ENCODE data around the gene SH3D19. TPM values are rescaled to one million over a fixed set of nuclear protein-coding genes. Genes with fewer than 3 reads are reported as not detected.
A peak's percentile ranks its signal among the peaks of the same experiment; 100 is the strongest.

SH3D19 gene
- total RNA-seq, 1 donor from 2014 or later = 25.1 TPM

GRCh38 chr4:151192556-151193235 is 132.7 kb downstream of the SH3D19 start:
- Mint-ChIP-seq H3K9me3 (peaks cover 8% of the 10 kb centered on the region), H3K36me3 (ENCODE audit: low read depth) (peaks cover 29% of the 10 kb centered on the region), H3K4me3 (no peak overlapping the region), H3K27me3 (ENCODE audit: low read depth) (no peaks in the 10 kb centered on the region), H3K4me1 (peaks cover 16% of the 10 kb centered on the region), H3K27ac (ENCODE audit: unreplicated experiment) (no peak overlapping the region)
- TF ChIP-seq CTCF (conservative IDR thresholded peaks at IDR 0.05) = no peak
- DNase-seq (ENCODE audit: low read depth, low spot score) = no peak

GRCh38 chr4:151184523-151185458 is 140.6 kb downstream of the SH3D19 start:
- Mint-ChIP-seq H3K9me3 (peaks cover 3% of the 10 kb centered on the region), H3K4me1 (peaks cover 24% of the 10 kb centered on the region), H3K36me3 (ENCODE audit: low read depth) (peaks cover 11% of the 10 kb centered on the region), H3K27ac (ENCODE audit: unreplicated experiment) (peak overlapping the region; percentile 8), H3K4me3 (no peak overlapping the region), H3K27me3 (ENCODE audit: low read depth) (no peaks in the 10 kb centered on the region)
- TF ChIP-seq CTCF (conservative IDR thresholded peaks at IDR 0.05) = no peak
- no peak for DNase-seq (ENCODE audit: low read depth, low spot score)

GRCh38 chr4:151182455-151182996 is 142.9 kb downstream of the SH3D19 start:
- no peaks in the 10 kb centered on the region for H3K27me3 Mint-ChIP-seq (ENCODE audit: low read depth)
- peak overlapping the region; percentile 9 for H3K27ac Mint-ChIP-seq (ENCODE audit: unreplicated experiment)

DNA sequence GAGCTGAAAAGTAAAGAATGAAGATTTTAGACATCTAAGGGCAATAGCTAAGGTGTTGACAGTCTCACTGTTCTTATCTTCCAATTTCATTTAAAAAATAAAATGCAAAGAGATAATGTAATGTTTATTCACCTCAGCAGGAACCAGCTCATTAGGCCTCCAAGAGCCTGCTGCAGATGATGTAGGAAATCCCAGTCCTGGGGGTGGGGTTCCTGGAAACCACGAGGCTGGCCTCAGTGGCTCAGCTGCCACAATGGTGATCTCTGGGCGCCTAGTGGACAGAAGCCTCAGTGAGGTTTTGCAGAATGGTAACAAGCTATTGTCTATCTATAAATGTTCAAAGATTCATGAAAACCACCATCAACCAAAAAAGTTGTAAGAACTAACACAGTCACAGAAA is 148.7 kb downstream of the SH3D19 start:
- H3K27me3 Mint-ChIP-seq (ENCODE audit: low read depth) = no peaks in the 10 kb centered on the region
- no peak for DNase-seq (ENCODE audit: low read depth, low spot score)
- peaks cover 15% of the 10 kb centered on the region for H3K36me3 Mint-ChIP-seq (ENCODE audit: low read depth)
- TF ChIP-seq CTCF (conservative IDR thresholded peaks at IDR 0.05) = no peak
- H3K27ac Mint-ChIP-seq (ENCODE audit: unreplicated experiment) = no peak overlapping the region
- peaks cover 4% of the 10 kb centered on the region for H3K4me1 Mint-ChIP-seq
- no peaks in the 10 kb centered on the region for H3K9me3 Mint-ChIP-seq
- no peak overlapping the region for H3K4me3 Mint-ChIP-seq

More at GRCh38 chr4:151182455-151182996, 142.9 kb downstream of the SH3D19 start:
- H3K4me3 Mint-ChIP-seq = no peak overlapping the region
- peaks cover 6% of the 10 kb centered on the region for H3K36me3 Mint-ChIP-seq (ENCODE audit: low read depth)
- no peak for TF ChIP-seq CTCF (conservative IDR thresholded peaks at IDR 0.05)
- no peaks in the 10 kb centered on the region for H3K9me3 Mint-ChIP-seq
- H3K4me1 Mint-ChIP-seq = peaks cover 24% of the 10 kb centered on the region
- DNase-seq (ENCODE audit: low read depth, low spot score) = no peak

DNA sequence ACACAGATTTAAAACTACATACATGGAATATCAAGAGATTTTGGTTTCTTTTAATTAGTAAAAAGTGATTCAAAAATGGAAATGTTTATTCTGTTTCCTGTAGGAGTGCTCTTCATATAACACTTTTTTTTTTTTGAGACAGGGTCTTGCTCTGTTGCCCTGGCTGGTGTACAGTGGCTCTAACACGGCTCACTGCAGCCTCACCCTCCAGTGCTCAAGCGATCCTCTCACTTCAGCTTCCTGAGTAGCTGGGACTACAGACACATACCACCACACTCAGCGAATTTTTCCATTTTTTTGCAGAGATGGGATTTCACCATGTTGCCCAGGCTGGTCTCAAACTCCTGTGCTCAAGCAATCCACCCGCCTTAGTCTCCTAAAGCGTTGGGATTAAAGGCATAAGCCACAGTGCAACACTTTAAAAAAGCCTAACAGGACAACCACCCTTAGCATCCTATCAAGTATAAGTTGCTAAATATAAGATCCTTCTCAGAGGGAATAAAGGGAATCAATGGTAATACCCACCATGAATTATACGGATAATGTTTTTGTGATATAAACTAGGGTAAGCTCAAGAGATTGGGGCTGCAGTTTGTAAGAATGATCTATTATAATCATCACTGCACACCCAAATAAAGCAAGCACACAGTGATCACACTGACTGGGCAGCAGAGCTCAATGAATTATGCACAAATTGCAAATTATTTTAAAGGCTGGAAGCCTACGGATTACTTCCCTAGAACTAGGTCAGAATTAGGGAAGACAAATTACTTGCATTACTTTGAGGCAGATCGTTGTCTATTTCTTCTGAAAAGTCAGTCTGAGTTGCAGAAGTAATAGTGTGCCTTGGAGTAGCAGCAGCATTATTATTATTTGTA is 149.4 kb downstream of the SH3D19 start:
- DNase-seq (ENCODE audit: low read depth, low spot score) = no peak
- Mint-ChIP-seq H3K4me3 (no peak overlapping the region), H3K9me3 (no peaks in the 10 kb centered on the region), H3K4me1 (peaks cover 4% of the 10 kb centered on the region), H3K27me3 (ENCODE audit: low read depth) (no peaks in the 10 kb centered on the region), H3K36me3 (ENCODE audit: low read depth) (peaks cover 15% of the 10 kb centered on the region), H3K27ac (ENCODE audit: unreplicated experiment) (no peak overlapping the region)
- TF ChIP-seq CTCF (conservative IDR thresholded peaks at IDR 0.05) = no peak
